IMR-90 (cell line): ENCODE measurements around the gene BRD8. TPM values are rescaled to one million over a fixed set of nuclear protein-coding genes. Genes with fewer than 3 reads are reported as not detected.

Source experiments
- ATAC-seq: fragments of 200-7000 bp; cut with Tn5 transposase; 2 replicates; pipeline ENCODE4 v1.9.1; 2020; ENCODE audit warnings: low read depth, mild to moderate bottlenecking, moderate library complexity
- BruUV-seq: library from RNA; stranded (reverse); fragments of 400-500 nt; replicated peaks from 2 replicates; lab custom pipeline; 2021; lab: Mats Ljungman, UMichigan
- CTCF ChIA-PET: fragments of 300-600 bp; formaldehyde crosslinking; extraction: SDS; loops from one replicate; lab custom pipeline; 2021; ENCODE audit warnings: antibody characterized with exemption; lab: Yijun Ruan, JAX
- POLR2A ChIA-PET: fragments of 300-600 bp; sonication (Branson Sonifier 250); formaldehyde crosslinking; loops from one replicate; lab custom pipeline; 2022; ENCODE audit warnings: antibody characterized with exemption; ENCODE audit not compliant: unreplicated experiment; lab: Charles Lee
- DNase-seq: peaks from one replicate; pipeline ENCODE4 v3.0.0; 2013
- H2AFZ ChIP-seq: replicated peaks from 2 replicates; pipeline ENCODE3; 2013; ENCODE audit warnings: low read length, mild to moderate bottlenecking; ENCODE audit not compliant: poor library complexity
- H2AK5ac ChIP-seq: 2 replicates; pipeline ENCODE4 v1.6.1; 2013; ENCODE audit warnings: low read depth, low read length, inconsistent platforms
- H2AK9ac ChIP-seq: replicated peaks from 2 replicates; pipeline ENCODE3; 2013; ENCODE audit warnings: mild to moderate bottlenecking, low read depth, low read length, moderate library complexity; ENCODE audit not compliant: poor library complexity
- H2BK120ac ChIP-seq: 2 replicates; pipeline ENCODE4 v1.6.1; 2013; ENCODE audit warnings: low read depth, low read length, inconsistent platforms
- H2BK15ac ChIP-seq: 3 replicates; pipeline ENCODE4 v1.6.1; 2013; ENCODE audit warnings: low read depth, low read length, inconsistent platforms
- H2BK20ac ChIP-seq: 2 replicates; pipeline ENCODE4 v1.6.1; 2013; ENCODE audit warnings: low read depth, mild to moderate bottlenecking, inconsistent platforms, low read length, moderate library complexity
- H2BK5ac ChIP-seq: 2 replicates; pipeline ENCODE4 v1.6.1; 2013; ENCODE audit warnings: mild to moderate bottlenecking, low read depth, low read length, inconsistent platforms; ENCODE audit not compliant: poor library complexity, severe bottlenecking
- H3K14ac ChIP-seq: replicated peaks from 2 replicates; pipeline ENCODE4 v1.6.1; 2013; ENCODE audit warnings: low read depth, low read length, inconsistent platforms
- H3K18ac ChIP-seq: 2 replicates; pipeline ENCODE4 v1.6.1; 2013; ENCODE audit warnings: low read depth, low read length, control low read depth
- H3K23ac ChIP-seq: 2 replicates; pipeline ENCODE4 v1.6.1; 2013; ENCODE audit warnings: low read depth, low read length, inconsistent platforms
- H3K27ac ChIP-seq: 2 replicates; pipeline ENCODE4 v1.5.1; 2013; ENCODE audit warnings: mild to moderate bottlenecking, control low read depth, low read length; ENCODE audit not compliant: insufficient read depth
- H3K27me3 ChIP-seq: 2 replicates; pipeline ENCODE4 v1.6.1; 2013; ENCODE audit warnings: low read length; ENCODE audit not compliant: control insufficient read depth, insufficient read depth
- H3K36me3 ChIP-seq: 2 replicates; pipeline ENCODE4 v1.6.1; 2013; ENCODE audit warnings: low read length, mixed read lengths; ENCODE audit not compliant: control insufficient read depth, insufficient read depth
- H3K4ac ChIP-seq: 2 replicates; pipeline ENCODE4 v1.6.1; 2013; ENCODE audit warnings: low read depth, low read length, inconsistent platforms
- H3K4me1 ChIP-seq: 2 replicates; pipeline ENCODE4 v1.6.1; 2013; ENCODE audit warnings: low read length, mixed read lengths; ENCODE audit not compliant: control insufficient read depth, insufficient read depth
- H3K4me2 ChIP-seq: 2 replicates; pipeline ENCODE4 v1.6.1; 2013; ENCODE audit warnings: low read depth, mild to moderate bottlenecking, control low read depth, low read length, moderate library complexity
- H3K4me3 ChIP-seq: 2 replicates; pipeline ENCODE4 v1.5.1; 2013; ENCODE audit warnings: low read depth, mild to moderate bottlenecking, control low read depth, low read length, moderate library complexity; ENCODE audit not compliant: insufficient read depth
- H3K56ac ChIP-seq: 2 replicates; pipeline ENCODE4 v1.6.1; 2013; ENCODE audit warnings: low read length, inconsistent platforms; ENCODE audit not compliant: insufficient read depth; ENCODE audit errors: extremely low read depth
- H3K79me1 ChIP-seq, 2 experiments: 2 replicates each; pipeline ENCODE4 v1.6.1; 2013; ENCODE audit warnings: low read length in 2 of 2, inconsistent platforms in 1 of 2, low read depth in 1 of 2
- H3K9ac ChIP-seq: 2 replicates; pipeline ENCODE4 v1.6.1; 2013; ENCODE audit warnings: low read depth, low read length, control low read depth
- H3K9me1 ChIP-seq: 2 replicates; pipeline ENCODE4 v1.6.1; 2013; ENCODE audit warnings: low read length, inconsistent platforms; ENCODE audit not compliant: insufficient read depth
- H3K9me3 ChIP-seq: 2 replicates; pipeline ENCODE4 v1.6.1; 2013; ENCODE audit warnings: low read length; ENCODE audit not compliant: control insufficient read depth, insufficient read depth
- H4K20me1 ChIP-seq: 2 replicates; pipeline ENCODE4 v1.6.1; 2013; ENCODE audit warnings: low read length, inconsistent platforms; ENCODE audit not compliant: insufficient read depth
- H4K5ac ChIP-seq: 2 replicates; pipeline ENCODE4 v1.6.1; 2013; ENCODE audit warnings: mild to moderate bottlenecking, low read depth, low read length, control low read depth
- H4K8ac ChIP-seq, 2 experiments: 2 replicates each; pipeline ENCODE4 v1.6.1; 2013; ENCODE audit warnings: low read depth in 2 of 2, low read length in 2 of 2, control low read depth in 1 of 2, inconsistent platforms in 1 of 2
- H4K91ac ChIP-seq: 2 replicates; pipeline ENCODE4 v1.6.1; 2013; ENCODE audit warnings: low read depth, low read length, inconsistent platforms; ENCODE audit not compliant: insufficient read depth
- MXI1 ChIP-seq: IDR thresholded peaks from 2 replicates; pipeline ENCODE4 v1.6.1; 2012; ENCODE audit warnings: low read depth, mild to moderate bottlenecking, low read length, moderate library complexity, borderline replicate concordance
- WGBS, 2 experiments: methylation state at CpG; one replicate each; pipeline versions ENCODE4 v1.1.5 to v1.1.7; 2013; ENCODE audit warnings: missing lambda C conversion rate in 2 of 2; ENCODE audit not compliant: insufficient read length in 1 of 2; ENCODE audit errors: extremely low coverage in 2 of 2; 5-methylcytosine and 5-hydroxymethylcytosine counted together
- dilution Hi-C: fragments of 300-500 bp; cut with HindIII; formaldehyde crosslinking; loops from one replicate; pipeline ENCODE4 v1.14.3; 2018; ENCODE audit warnings: low sequenced_read_pairs; ENCODE audit not compliant: unreplicated experiment
- in situ Hi-C: fragments of 300-500 bp; cut with MboI; formaldehyde crosslinking; loops from 3 replicates; pipeline ENCODE4 v1.14.3; 2019; ENCODE audit warnings: low sequenced_read_pairs, inconsistent platforms, mixed read lengths
- intact Hi-C: fragments of 100-400 bp; cut with micrococcal nuclease; formaldehyde crosslinking; loops from 2 replicates; pipeline ENCODE4 v1.10.0; 2022
- polyA plus RNA-seq, 3 experiments: library from polyadenylated mRNA; depleted of rRNA; stranded (reverse); fragments of >200 nt; gene quantifications; 2 replicates each; pipeline ENCODE4 v1.2.3, GENCODE V29; 2012; ENCODE audit warnings: low replicate concordance in 1 of 3
- total RNA-seq: library from RNA; depleted of rRNA; stranded (reverse); fragments of >200 nt; gene quantifications from 2 replicates; pipeline ENCODE4 v1.2.3, GENCODE V29; 2012
- TF ChIP-seq, protein P1 (sequence below): conservative IDR thresholded peaks from 2 replicates; pipeline ENCODE4 v1.5.1; 2012; ENCODE audit warnings: mild to moderate bottlenecking, low read depth, low read length, improper control_type of control experiment
- TF ChIP-seq, protein P2 (sequence below): fragments of 150-350 bp; IDR thresholded peaks from 2 replicates; pipeline ENCODE4 v1.6.1; 2017; ENCODE audit warnings: mild to moderate bottlenecking, antibody characterized with exemption, low read length, low read depth

BRD8 gene
- total and polyA plus RNA-seq, 2 of the 4 experiments (the other 2 are of a cell fraction) = 36.9 to 43.6 TPM

DNA sequence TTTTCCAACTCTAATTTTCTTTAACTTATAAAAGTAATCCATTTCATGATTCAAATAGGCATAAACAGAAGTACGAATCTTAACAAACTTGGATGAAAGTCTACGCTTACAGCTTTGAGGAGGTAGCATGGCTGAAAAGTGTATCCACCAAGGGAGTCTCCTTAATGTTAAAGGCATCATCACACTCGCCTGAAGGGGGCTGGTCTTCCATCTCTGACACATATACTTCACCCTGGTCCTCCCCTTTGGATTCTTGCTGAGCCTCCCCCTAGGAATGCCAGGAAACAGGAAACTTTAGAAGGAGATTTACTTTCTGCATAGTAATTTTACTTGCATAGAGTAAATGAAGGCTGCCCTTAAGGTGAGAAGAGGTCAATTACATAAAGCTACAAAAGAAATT lies 28.9 kb downstream of the BRD8 start:
- Histone ChIP-seq H3K4me3 (no peak overlapping the region), H3K9me3 (no peaks in the 10 kb centered on the region), H2AFZ (no peak overlapping the region), H4K5ac (no peak overlapping the region), H3K9me1 (no peaks in the 10 kb centered on the region), H2AK9ac (no peak overlapping the region), H3K9ac (no peak overlapping the region), H2AK5ac (no peak overlapping the region), H3K4me1 (peaks cover 4% of the 10 kb centered on the region), H2BK120ac (no peak overlapping the region), H4K8ac (no peak overlapping the region), H4K91ac (no peak overlapping the region), H3K79me1 (no peaks in the 10 kb centered on the region), H3K18ac (no peak overlapping the region), H3K56ac (no peak overlapping the region), H3K27ac (no peak overlapping the region), H3K23ac (no peak overlapping the region), H4K20me1 (no peaks in the 10 kb centered on the region), H3K14ac (no peak overlapping the region), H3K27me3 (no peaks in the 10 kb centered on the region), H2BK15ac (no peak overlapping the region), H3K4me2 (no peak overlapping the region), H2BK20ac (no peak overlapping the region), H3K36me3 (no peaks in the 10 kb centered on the region), H3K4ac (no peak overlapping the region), H2BK5ac (no peak overlapping the region)
- BruUV-seq = no TSS peak
- ATAC-seq = peak; percentile 54; the same call in 1 of the 2 replicates
- TF ChIP-seq MXI1 = no peak
- TF ChIP-seq, protein P1, sequence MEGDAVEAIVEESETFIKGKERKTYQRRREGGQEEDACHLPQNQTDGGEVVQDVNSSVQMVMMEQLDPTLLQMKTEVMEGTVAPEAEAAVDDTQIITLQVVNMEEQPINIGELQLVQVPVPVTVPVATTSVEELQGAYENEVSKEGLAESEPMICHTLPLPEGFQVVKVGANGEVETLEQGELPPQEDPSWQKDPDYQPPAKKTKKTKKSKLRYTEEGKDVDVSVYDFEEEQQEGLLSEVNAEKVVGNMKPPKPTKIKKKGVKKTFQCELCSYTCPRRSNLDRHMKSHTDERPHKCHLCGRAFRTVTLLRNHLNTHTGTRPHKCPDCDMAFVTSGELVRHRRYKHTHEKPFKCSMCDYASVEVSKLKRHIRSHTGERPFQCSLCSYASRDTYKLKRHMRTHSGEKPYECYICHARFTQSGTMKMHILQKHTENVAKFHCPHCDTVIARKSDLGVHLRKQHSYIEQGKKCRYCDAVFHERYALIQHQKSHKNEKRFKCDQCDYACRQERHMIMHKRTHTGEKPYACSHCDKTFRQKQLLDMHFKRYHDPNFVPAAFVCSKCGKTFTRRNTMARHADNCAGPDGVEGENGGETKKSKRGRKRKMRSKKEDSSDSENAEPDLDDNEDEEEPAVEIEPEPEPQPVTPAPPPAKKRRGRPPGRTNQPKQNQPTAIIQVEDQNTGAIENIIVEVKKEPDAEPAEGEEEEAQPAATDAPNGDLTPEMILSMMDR = no peak
- TF ChIP-seq, protein P2, sequence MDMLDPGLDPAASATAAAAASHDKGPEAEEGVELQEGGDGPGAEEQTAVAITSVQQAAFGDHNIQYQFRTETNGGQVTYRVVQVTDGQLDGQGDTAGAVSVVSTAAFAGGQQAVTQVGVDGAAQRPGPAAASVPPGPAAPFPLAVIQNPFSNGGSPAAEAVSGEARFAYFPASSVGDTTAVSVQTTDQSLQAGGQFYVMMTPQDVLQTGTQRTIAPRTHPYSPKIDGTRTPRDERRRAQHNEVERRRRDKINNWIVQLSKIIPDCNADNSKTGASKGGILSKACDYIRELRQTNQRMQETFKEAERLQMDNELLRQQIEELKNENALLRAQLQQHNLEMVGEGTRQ = no peak
- ChIA-PET POLR2A (no interaction called here), CTCF (interaction anchor here (0.6 kb wide), 1 partner anchor 248 kb away, joined by 8 read pairs; no protein-coding TSS in a partner anchor)
- WGBS, 2 experiments = no CpG with 5 or more reads among the region's 3 CpGs
- intact Hi-C loops (no loop called here), in situ Hi-C loops (loop anchor here (25.0 kb wide), 2 partner anchors 112 to 512 kb away; partner anchors contain the start of gene FAM13B), dilution Hi-C loops (no loop called here)
- peak; percentile 54 for DNase-seq
